HG03064 (cell line): ENCODE results near the gene PRND.
"Not testable (repeated sequence)": the region's sequence is repeated elsewhere in the genome, so short reads cannot be mapped to it uniquely, and the experiment has no call there.

Experiments
- ATAC-seq: cut with Tn5 transposase; IDR thresholded peaks from one replicate; pipeline ENCODE4 v1.9.1; 2021; ENCODE audit warnings: low read depth; ENCODE audit not compliant: unreplicated experiment

Gene PRND

GRCh38 chr20:4730780-4731179, 9.1 kb downstream of the PRND start:
- no peak for ATAC-seq

- ATAC-seq, result no peak
Observed at GRCh38 chr20:4736875-4737274, 15.2 kb downstream of the PRND start.

- ATAC-seq, result no peak
Observed at GRCh38 chr20:4737857-4738627, 16.3 kb downstream of the PRND start.

DNA sequence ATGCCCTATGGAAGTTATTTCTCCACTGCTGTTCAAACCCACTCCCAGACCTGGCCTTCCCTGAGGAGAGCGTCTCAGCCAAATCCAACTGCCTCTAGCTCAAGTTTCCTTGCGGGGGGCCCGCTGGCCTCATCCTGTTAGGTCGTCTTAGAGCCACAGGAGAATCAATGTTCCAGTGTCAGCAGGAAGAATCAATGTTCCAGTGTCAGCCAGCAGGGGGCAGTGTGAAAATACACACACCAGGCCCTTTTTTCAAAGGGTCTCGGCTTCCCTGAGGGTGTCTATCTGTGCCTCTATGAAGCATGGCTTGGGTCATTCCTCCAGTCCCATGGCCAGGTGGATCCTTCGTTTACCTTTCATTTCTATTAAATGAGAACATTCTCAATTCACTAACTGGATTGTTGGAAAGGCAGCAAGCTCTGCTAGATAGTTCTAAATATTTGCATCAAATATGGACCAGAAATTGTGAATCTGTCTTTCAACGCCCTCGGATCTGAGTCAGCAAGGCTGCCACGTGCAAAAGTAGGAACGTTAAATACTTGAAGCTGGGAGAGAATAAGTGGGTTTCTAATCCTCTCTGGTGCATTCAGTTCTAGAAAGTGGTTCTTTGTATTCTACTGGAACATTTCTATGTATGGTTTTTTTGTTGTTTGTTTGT, 19.2 kb downstream of the PRND start:
- ATAC-seq, result no peak

DNA sequence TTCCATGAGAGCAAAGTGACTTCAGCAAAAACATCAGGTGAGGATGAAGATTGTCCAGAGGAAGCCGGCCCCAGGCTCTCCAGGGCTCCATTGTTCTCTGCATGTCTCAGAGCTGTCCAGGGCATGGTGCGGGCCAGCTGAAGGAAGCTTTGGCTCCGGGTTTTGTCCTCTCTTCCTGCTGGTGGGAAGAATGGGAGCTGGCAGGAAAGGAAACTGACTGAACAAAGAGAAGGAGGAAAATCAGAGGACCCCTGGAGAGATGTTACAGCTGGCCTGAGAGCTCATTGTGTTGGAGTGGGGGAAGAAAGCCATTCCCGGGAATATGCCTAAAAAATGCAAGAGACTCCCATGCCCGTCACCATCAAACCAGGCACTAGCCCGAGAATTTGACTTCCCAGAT, 27.1 kb downstream of the PRND start:
- ATAC-seq, result no peak

- ATAC-seq, result no peak
Observed at GRCh38 chr20:4749326-4749725, 27.6 kb downstream of the PRND start.

GRCh38 chr20:4750381-4750780, 28.7 kb downstream of the PRND start:
- ATAC-seq, result no peak

GRCh38 chr20:4759100-4759884, 37.6 kb downstream of the PRND start:
- not testable (repeated sequence) for ATAC-seq

DNA sequence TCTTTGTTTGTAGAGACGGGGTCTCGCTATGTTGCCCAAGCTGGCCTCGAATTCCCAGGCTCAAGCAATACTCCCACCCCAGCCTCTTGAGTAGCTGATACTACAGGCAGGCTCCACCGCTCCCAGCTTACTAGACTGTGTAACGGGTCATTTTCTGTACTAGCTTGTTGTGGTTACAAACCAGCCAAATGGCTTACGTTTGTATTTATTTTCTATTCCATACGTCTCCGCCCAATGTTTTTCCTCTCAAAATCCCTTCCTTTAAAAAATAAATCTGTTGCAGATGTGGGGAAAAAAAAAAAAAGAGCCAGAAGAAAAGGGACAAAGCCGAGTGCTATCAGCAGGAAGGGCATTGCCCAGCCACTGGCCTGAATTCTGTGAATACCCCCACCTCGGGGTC, 41.6 kb downstream of the PRND start:
- no peak for ATAC-seq

DNA sequence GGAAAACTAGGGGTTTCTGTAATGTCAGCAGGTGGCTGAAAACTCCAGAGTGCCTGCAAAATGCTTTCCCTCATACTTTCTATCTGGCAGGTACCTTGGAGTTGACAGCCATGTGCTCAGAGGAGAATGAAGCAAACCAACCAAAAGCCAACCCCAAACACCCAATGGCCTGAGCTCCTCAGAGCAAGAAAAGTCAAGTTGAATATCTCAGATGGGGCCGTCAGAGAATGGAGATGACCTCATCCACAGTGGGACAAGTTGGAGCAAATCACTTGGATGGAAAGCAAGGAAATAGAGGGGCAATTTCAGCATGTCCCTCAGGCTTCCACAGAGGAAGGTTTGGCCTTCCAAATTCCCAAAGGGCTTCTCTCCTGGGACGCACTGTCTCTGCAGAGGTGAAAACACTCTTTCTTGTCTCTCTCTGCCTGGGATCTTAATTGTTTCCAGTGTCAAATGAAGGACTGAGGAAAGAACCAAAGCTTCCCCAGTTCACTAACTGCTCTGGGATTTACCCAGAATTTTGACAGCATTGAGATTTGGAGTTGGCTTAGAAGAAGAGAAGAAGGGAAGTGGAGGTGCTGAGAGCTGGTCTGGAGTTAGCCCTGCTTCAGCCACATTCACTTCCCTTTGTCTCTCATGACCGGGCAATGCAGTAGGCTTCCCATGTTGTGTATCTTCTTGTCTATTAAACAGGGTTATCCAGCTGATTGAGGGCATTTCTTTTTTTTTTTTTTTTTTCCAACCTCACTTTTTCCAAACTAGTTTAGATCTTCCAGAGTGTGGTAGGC, 42.2 kb downstream of the PRND start:
- ATAC-seq, result no peak

GRCh38 chr20:4764805-4765204, 43.1 kb downstream of the PRND start:
- ATAC-seq, result no peak

GRCh38 chr20:4765681-4766080, 44.0 kb downstream of the PRND start:
- ATAC-seq, result no peak

- ATAC-seq, result no peak
Observed at GRCh38 chr20:4766631-4767030, 44.9 kb downstream of the PRND start.

- no peak for ATAC-seq
Observed at GRCh38 chr20:4767084-4767483, 45.4 kb downstream of the PRND start.

DNA sequence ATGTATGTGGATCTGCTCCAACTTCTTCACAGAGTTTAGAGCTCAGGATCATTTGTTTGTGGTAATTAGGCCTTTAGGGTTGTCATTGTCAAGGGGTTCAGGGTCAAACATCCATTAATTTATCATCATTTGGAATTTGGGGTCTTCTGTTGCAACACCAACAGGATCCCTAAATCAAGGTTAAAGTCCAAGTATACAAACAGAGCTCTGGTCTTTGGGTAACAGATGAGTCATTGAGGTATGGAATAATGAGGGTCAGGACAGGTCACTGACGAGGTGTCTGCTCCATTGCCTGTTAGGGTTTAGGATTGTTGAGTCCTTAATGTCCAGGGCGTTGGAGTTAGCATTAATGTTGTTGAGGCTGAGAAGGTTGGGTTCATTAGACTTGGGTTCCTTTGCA, 47.6 kb downstream of the PRND start:
- ATAC-seq, result no peak

- ATAC-seq, result no peak
Observed at GRCh38 chr20:4770026-4770425, 48.3 kb downstream of the PRND start.

GRCh38 chr20:4771004-4771403, 49.3 kb downstream of the PRND start:
- no peak for ATAC-seq

- no peak for ATAC-seq
Observed at GRCh38 chr20:4772132-4772531, 50.4 kb downstream of the PRND start.

DNA sequence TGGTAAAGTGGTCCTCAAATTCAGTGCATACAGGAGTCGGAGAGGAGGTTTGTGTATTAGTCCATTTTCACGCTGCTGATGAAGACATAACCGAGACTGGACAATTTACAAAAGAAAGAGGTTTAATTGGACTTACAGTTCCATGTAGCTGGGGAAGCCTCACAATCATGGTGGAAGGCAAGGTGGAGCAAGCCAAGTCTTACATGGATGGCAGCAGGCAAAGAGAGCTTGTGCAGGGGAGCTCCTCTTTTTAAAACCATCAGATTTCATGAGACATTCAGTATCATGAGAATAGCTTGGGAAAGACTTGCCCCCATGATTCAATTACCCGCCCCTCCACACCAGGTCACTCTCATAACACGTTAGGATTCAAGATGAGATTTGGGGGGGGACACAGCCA, 51.3 kb downstream of the PRND start:
- ATAC-seq, result not testable (repeated sequence)

DNA sequence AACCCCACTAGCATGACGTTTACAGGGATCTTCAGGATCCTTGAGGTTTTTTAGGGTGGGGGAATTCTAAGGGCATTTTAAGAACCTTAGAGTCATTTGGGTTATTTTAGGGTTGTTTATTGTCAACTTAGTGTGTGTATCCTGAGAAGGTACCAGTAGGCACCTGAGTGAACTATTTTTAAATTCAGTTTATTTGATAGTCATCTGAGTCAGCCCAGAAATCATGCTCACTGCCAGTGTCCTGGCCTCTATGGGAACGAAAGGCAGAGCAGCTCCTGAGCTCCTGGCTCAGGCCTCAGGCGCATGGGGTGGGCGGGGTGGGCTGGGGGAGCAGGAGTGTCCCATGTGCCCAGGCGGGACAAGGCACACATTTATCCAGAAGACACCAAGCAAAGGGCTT, 52.0 kb downstream of the PRND start:
- no peak for ATAC-seq

DNA sequence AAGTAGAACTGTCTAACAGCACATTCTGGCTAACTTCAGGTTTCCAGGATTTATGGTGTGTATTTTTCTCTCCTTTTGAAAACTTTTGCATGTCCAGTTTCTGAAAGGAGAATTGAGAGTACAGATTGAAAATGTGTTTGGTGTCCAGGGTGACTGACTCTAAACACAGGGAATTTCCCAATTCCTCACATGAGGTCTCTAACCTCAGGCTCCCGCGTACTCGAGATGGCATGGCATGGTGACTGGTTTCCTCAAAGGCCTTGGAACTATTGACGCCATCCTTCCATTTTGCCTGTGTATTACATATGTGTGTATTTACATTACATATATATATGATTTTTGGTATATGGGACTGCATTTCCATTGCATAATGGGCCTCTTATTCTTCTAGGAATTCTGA, 52.5 kb downstream of the PRND start:
- no peak for ATAC-seq
